H1 (cell line): Measurements from ENCODE around the gene FAM120B.

Experiments
- BCL11A ChIP-seq, 2 experiments: IDR thresholded peaks; one replicate each; pipeline ENCODE4 v1.6.1; 2011; ENCODE audit warnings: low read depth in 2 of 2, low read length in 2 of 2, mild to moderate bottlenecking in 2 of 2
- CEBPB ChIP-seq: IDR thresholded peaks from 2 replicates; pipeline ENCODE4 v1.6.1; 2012; ENCODE audit warnings: low read depth, low read length
- CTCF ChIP-seq, 3 experiments: IDR thresholded peaks; 1 replicate in 2 of 3; 2 replicates in 1 of 3; pipeline versions ENCODE4 v1.5.1 to v1.6.1; 2011; ENCODE audit warnings: low read length in 3 of 3, mild to moderate bottlenecking in 3 of 3, inconsistent platforms in 2 of 3, low read depth in 1 of 3, moderate library complexity in 1 of 3; ENCODE audit not compliant: insufficient read depth in 1 of 3; ENCODE audit errors: control extremely low read depth in 1 of 3
- SP1 ChIP-seq: IDR thresholded peaks from 2 replicates; pipeline ENCODE4 v1.6.1; 2011; ENCODE audit warnings: low read depth, low read length

- TF ChIP-seq CTCF (IDR thresholded peaks at IDR 0.05; ENCODE audit: control extremely low read depth in 1 of 3, insufficient read depth in 1 of 3, low read depth in 1 of 3, low read length in 3 of 3) (no peak), SP1 (no peak), CEBPB (no peak), BCL11A (IDR thresholded peaks at IDR 0.05; ENCODE audit: low read depth in 2 of 2, low read length in 2 of 2) (no peak)
These were observed 65.0 kb downstream of the FAM120B start for GRCh38 chr6:170371588-170371987.
